Neural progenitor cell (in vitro differentiated cells): ENCODE data around the gene F2RL3. TPM values are rescaled to one million over a fixed set of nuclear protein-coding genes. Genes with fewer than 3 reads are reported as not detected.
"Not testable (repeated sequence)": the region's sequence is repeated elsewhere in the genome, so short reads cannot be mapped to it uniquely, and the experiment has no call there.

Experiments used
- DNase-seq: peaks from one replicate; pipeline ENCODE4 v3.0.0-alpha.2; 2016; ENCODE audit warnings: low spot score
- H2AFZ ChIP-seq: fragments of 200-600 bp; sonication (generic); replicated peaks from 2 replicates; pipeline ENCODE4 v1.6.1; 2016; ENCODE audit warnings: antibody characterized with exemption
- H3F3A ChIP-seq: fragments of 200-600 bp; sonication (generic); 2 replicates; pipeline ENCODE4 v1.6.1; 2016; ENCODE audit warnings: antibody characterized with exemption, low read depth
- H3K27ac ChIP-seq: fragments of 200-600 bp; sonication (generic); 2 replicates; pipeline ENCODE4 v1.5.1; 2016; ENCODE audit warnings: mild to moderate bottlenecking
- H3K27me3 ChIP-seq: fragments of 200-600 bp; sonication (generic); 2 replicates; pipeline ENCODE4 v1.6.1; 2016; ENCODE audit warnings: mild to moderate bottlenecking, moderate library complexity
- H3K36me3 ChIP-seq: fragments of 200-600 bp; sonication (generic); 2 replicates; pipeline ENCODE4 v1.5.1; 2016
- H3K4me1 ChIP-seq: fragments of 200-600 bp; sonication (generic); 2 replicates; pipeline ENCODE4 v1.6.1; 2016; ENCODE audit warnings: mixed run types
- H3K4me2 ChIP-seq: fragments of 200-600 bp; sonication (generic); 2 replicates; pipeline ENCODE4 v1.6.1; 2016
- H3K4me3 ChIP-seq: fragments of 200-600 bp; sonication (generic); 2 replicates; pipeline ENCODE4 v1.5.1; 2016
- H3K79me2 ChIP-seq: fragments of 200-600 bp; sonication (generic); 2 replicates; pipeline ENCODE4 v1.6.1; 2016; ENCODE audit warnings: low read depth
- H3K9ac ChIP-seq: fragments of 200-600 bp; sonication (generic); 2 replicates; pipeline ENCODE4 v1.6.1; 2016
- H3K9me3 ChIP-seq: fragments of 200-600 bp; sonication (generic); 2 replicates; pipeline ENCODE4 v1.5.1; 2016; ENCODE audit warnings: low read depth
- H4K20me1 ChIP-seq: fragments of 200-600 bp; sonication (generic); 2 replicates; pipeline ENCODE4 v1.6.1; 2016; ENCODE audit warnings: low read depth
- H3K27ac Mint-ChIP-seq: 3 replicates; pipeline ENCODE4 v1.8.0; 2021; ENCODE audit warnings: mixed read lengths
- H3K27me3 Mint-ChIP-seq: 2 replicates; pipeline ENCODE4 v1.8.0; 2022; ENCODE audit warnings: low read depth, mild to moderate bottlenecking, inconsistent platforms, moderate library complexity, mixed read lengths; ENCODE audit not compliant: insufficient read depth
- H3K36me3 Mint-ChIP-seq: 3 replicates; pipeline ENCODE4 v1.8.0; 2021; ENCODE audit warnings: mixed read lengths
- H3K4me1 Mint-ChIP-seq: 3 replicates; pipeline ENCODE4 v1.8.0; 2021; ENCODE audit warnings: mixed read lengths
- H3K4me3 Mint-ChIP-seq: 3 replicates; pipeline ENCODE4 v1.8.0; 2021; ENCODE audit warnings: mild to moderate bottlenecking, moderate library complexity, mixed read lengths
- H3K9me3 Mint-ChIP-seq: 3 replicates; pipeline ENCODE4 v1.8.0; 2020; ENCODE audit warnings: mixed read lengths
- CTCF ChIP-seq: fragments of 200-600 bp; sonication (generic); IDR thresholded peaks from 2 replicates; pipeline ENCODE4 v1.5.1; 2017; ENCODE audit warnings: antibody characterized with exemption, mild to moderate bottlenecking
- EZH2 ChIP-seq: fragments of 200-600 bp; sonication (generic); IDR thresholded peaks from 2 replicates; pipeline ENCODE4 v1.6.1; 2017; ENCODE audit warnings: antibody characterized with exemption, mild to moderate bottlenecking, moderate library complexity
- EZH2phosphoT487 ChIP-seq: fragments of 200-600 bp; sonication (generic); IDR thresholded peaks from 2 replicates; pipeline ENCODE4 v1.6.1; 2017; ENCODE audit warnings: antibody characterized with exemption
- total RNA-seq: library from RNA; depleted of rRNA; stranded (reverse); fragments of >200 nt; gene quantifications from 2 replicates; pipeline ENCODE4 v1.2.3, GENCODE V29; 2015; ENCODE audit warnings: low replicate concordance

The F2RL3 gene
- total RNA-seq, 1 donor from 2014 or later: not detected

- no peak overlapping the region for H2AFZ ChIP-seq
- H3K9me3 Mint-ChIP-seq: peaks cover 33% of the 10 kb centered on the region
These were observed 42.5 kb downstream of the F2RL3 start for GRCh38 chr19:16931306-16931705.

DNA sequence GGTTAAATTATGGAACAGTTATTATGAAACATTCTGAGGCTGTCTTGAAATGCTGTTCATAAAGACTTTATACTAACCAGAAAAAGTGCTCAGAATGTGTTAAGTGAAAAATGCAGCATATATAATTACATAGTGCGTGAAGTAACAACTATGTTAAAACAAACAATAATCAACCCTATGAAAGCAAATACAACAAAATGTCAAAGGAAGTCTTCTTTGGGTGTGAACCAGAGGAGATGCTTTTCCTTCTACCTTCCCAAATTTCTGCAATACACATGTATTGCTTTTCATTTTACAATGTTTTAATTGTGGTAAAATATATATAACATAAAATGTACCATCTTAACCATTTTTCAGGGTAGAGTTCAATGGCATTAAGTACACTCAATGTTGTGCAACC, 45.7 kb downstream of the F2RL3 start:
- no peak overlapping the region for H3K4me3 Mint-ChIP-seq
- H3K36me3 Mint-ChIP-seq: no peaks in the 10 kb centered on the region
- no peaks in the 10 kb centered on the region for H3K9me3 ChIP-seq
- H3K4me1 ChIP-seq: no peaks in the 10 kb centered on the region
- H3K4me3 ChIP-seq: no peak overlapping the region
- H3K9ac ChIP-seq: no peak overlapping the region
- TF ChIP-seq EZH2phosphoT487: no peak
- TF ChIP-seq CTCF: no peak
- TF ChIP-seq EZH2: no peak
- H3K4me2 ChIP-seq: no peak overlapping the region
- H3K27me3 Mint-ChIP-seq: peaks cover 8% of the 10 kb centered on the region
- peaks cover 18% of the 10 kb centered on the region for H3K9me3 Mint-ChIP-seq
- no peak for DNase-seq
- H3K79me2 ChIP-seq: no peaks in the 10 kb centered on the region
- no peak overlapping the region for H3K27ac Mint-ChIP-seq
- H3K36me3 ChIP-seq: peaks cover 6% of the 10 kb centered on the region
- no peak overlapping the region for H2AFZ ChIP-seq
- no peaks in the 10 kb centered on the region for H3F3A ChIP-seq
- H3K27ac ChIP-seq: no peak overlapping the region
- H4K20me1 ChIP-seq: no peaks in the 10 kb centered on the region
- H3K4me1 Mint-ChIP-seq: no peaks in the 10 kb centered on the region
- no peaks in the 10 kb centered on the region for H3K27me3 ChIP-seq

More at GRCh38 chr19:16931306-16931705, 42.5 kb downstream of the F2RL3 start:
- H3K27ac Mint-ChIP-seq: no peak overlapping the region
- TF ChIP-seq EZH2phosphoT487: no peak
- TF ChIP-seq EZH2: no peak
- TF ChIP-seq CTCF: no peak
- Histone ChIP-seq H3K79me2 (no peaks in the 10 kb centered on the region), H3K27ac (no peak overlapping the region), H3K4me2 (no peak overlapping the region), H3K27me3 (no peaks in the 10 kb centered on the region), H3F3A (no peaks in the 10 kb centered on the region), H3K9me3 (no peaks in the 10 kb centered on the region), H3K4me3 (no peak overlapping the region), H4K20me1 (no peaks in the 10 kb centered on the region), H3K36me3 (peaks cover 6% of the 10 kb centered on the region), H3K9ac (no peak overlapping the region), H3K4me1 (no peaks in the 10 kb centered on the region)
- peaks cover 14% of the 10 kb centered on the region for H3K27me3 Mint-ChIP-seq
- no peak for DNase-seq
- H3K4me3 Mint-ChIP-seq: no peak overlapping the region
- no peaks in the 10 kb centered on the region for H3K4me1 Mint-ChIP-seq
- no peaks in the 10 kb centered on the region for H3K36me3 Mint-ChIP-seq

GRCh38 chr19:16936901-16937300, 48.1 kb downstream of the F2RL3 start:
- peaks cover 2% of the 10 kb centered on the region for H3K27me3 Mint-ChIP-seq
- H2AFZ ChIP-seq: no peak overlapping the region
- no peaks in the 10 kb centered on the region for H3K79me2 ChIP-seq
- no peak overlapping the region for H3K9ac ChIP-seq
- no peak overlapping the region for H3K4me3 Mint-ChIP-seq
- no peaks in the 10 kb centered on the region for H4K20me1 ChIP-seq
- H3F3A ChIP-seq: no peaks in the 10 kb centered on the region
- H3K4me1 ChIP-seq: no peaks in the 10 kb centered on the region
- no peak overlapping the region for H3K4me2 ChIP-seq
- H3K27me3 ChIP-seq: no peaks in the 10 kb centered on the region
- no peak for TF ChIP-seq CTCF
- TF ChIP-seq EZH2: no peak
- no peak for TF ChIP-seq EZH2phosphoT487
- H3K36me3 ChIP-seq: peaks cover 6% of the 10 kb centered on the region
- no peaks in the 10 kb centered on the region for H3K36me3 Mint-ChIP-seq
- no peak overlapping the region for H3K27ac ChIP-seq
- H3K4me3 ChIP-seq: no peak overlapping the region
- no peak overlapping the region for H3K27ac Mint-ChIP-seq
- H3K4me1 Mint-ChIP-seq: no peaks in the 10 kb centered on the region
- H3K9me3 ChIP-seq: no peaks in the 10 kb centered on the region
- no peak for DNase-seq
- H3K9me3 Mint-ChIP-seq: peaks cover 11% of the 10 kb centered on the region

DNA sequence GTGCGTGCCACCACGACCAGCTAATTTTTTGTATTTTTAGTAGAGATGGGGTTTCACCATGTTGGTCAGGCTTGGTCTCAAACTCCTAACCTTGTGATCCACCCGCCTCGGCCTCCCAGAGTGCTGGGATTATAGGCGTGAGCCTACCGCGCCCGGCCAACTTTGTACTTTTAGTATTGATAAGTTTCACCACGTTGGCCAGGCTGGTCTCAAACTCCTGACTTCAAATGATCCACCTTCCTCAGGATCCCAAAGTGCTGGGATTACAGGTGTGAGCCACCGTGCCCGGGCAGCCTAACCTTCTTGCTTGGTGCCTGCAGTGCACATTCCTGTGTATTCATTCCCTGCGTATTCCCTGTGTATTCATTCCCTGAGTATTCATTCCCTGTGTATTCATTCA, 49.0 kb downstream of the F2RL3 start:
- H3K4me2 ChIP-seq, H3K4me3 ChIP-seq, H3K27ac Mint-ChIP-seq, H3K27me3 Mint-ChIP-seq, H3K27ac ChIP-seq, H3K36me3 Mint-ChIP-seq, H3K27me3 ChIP-seq, DNase-seq, H3K36me3 ChIP-seq, H3K4me1 Mint-ChIP-seq, H3K4me1 ChIP-seq, H3K79me2 ChIP-seq, H4K20me1 ChIP-seq, H3F3A ChIP-seq, H3K9ac ChIP-seq, H2AFZ ChIP-seq, H3K9me3 ChIP-seq: not testable (repeated sequence)
- peak overlapping the region; percentile 38 for H3K4me3 Mint-ChIP-seq
- peaks cover 11% of the 10 kb centered on the region for H3K9me3 Mint-ChIP-seq
